Dendritic cell treated with granulocyte-macrophage colony-stimulating factor and Interleukin-4, amounts not matched to agents 40 ng/mL and 50 ng/mL, for 4 days (primary cell): ENCODE data around the gene POLR2H.

Source experiments
- H3K27ac Mint-ChIP-seq: one replicate; pipeline ENCODE4 v1.8.0; 2022; ENCODE audit warnings: mild to moderate bottlenecking, mixed read lengths
- H3K27me3 Mint-ChIP-seq: one replicate; pipeline ENCODE4 v1.8.0; 2022; ENCODE audit warnings: mild to moderate bottlenecking, mixed read lengths
- H3K36me3 Mint-ChIP-seq: one replicate; pipeline ENCODE4 v1.8.0; 2022; ENCODE audit warnings: low read depth, mixed read lengths
- H3K4me1 Mint-ChIP-seq: one replicate; pipeline ENCODE4 v1.8.0; 2022; ENCODE audit warnings: low read depth, mixed read lengths
- H3K4me3 Mint-ChIP-seq: one replicate; pipeline ENCODE4 v1.8.0; 2022; ENCODE audit warnings: mild to moderate bottlenecking, moderate library complexity, mixed read lengths
- H3K9me3 Mint-ChIP-seq: one replicate; pipeline ENCODE4 v1.8.0; 2022; ENCODE audit warnings: mixed read lengths
- intact Hi-C: fragments of 100-400 bp; cut with micrococcal nuclease; formaldehyde crosslinking; loops from one replicate; pipeline ENCODE4 v1.15.0; 2022

POLR2H gene

GRCh38 chr3:184417619-184418327 is 56.3 kb downstream of the POLR2H start:
- Mint-ChIP-seq H3K4me1 (no peaks in the 10 kb centered on the region), H3K36me3 (no peaks in the 10 kb centered on the region)
- intact Hi-C loops, result loop anchor here (1.0 to 5.0 kb wide), 4 partner anchors 45 to 127 kb away; no protein-coding TSS in a partner anchor

More at GRCh38 chr3:184417619-184418327, 56.3 kb downstream of the POLR2H start:
- Mint-ChIP-seq H3K4me3 (no peak overlapping the region), H3K9me3 (peaks cover 3% of the 10 kb centered on the region), H3K27me3 (peaks cover 1% of the 10 kb centered on the region), H3K27ac (no peak overlapping the region)
